Duodenal mucosa (tissue), 2 donors: ENCODE data around the gene CLDN5.

Experiments used
- H3K27ac ChIP-seq: one replicate; pipeline ENCODE4 v1.7.0; 2013; ENCODE audit warnings: low read depth, low read length
- H3K27me3 ChIP-seq, 2 donors: one replicate each; pipeline ENCODE4 v1.7.0; 2013; ENCODE audit warnings: low read length in 2 of 2, control low read depth in 1 of 2; ENCODE audit not compliant: insufficient read depth in 2 of 2, control insufficient read depth in 1 of 2
- H3K36me3 ChIP-seq, 2 donors: one replicate each; pipeline ENCODE4 v1.7.0; 2013; ENCODE audit warnings: low read length in 2 of 2, control low read depth in 1 of 2; ENCODE audit not compliant: insufficient read depth in 2 of 2, control insufficient read depth in 1 of 2
- H3K4me1 ChIP-seq, 2 donors: one replicate each; pipeline ENCODE4 v1.7.0; 2013; ENCODE audit warnings: low read length in 2 of 2, control low read depth in 1 of 2; ENCODE audit not compliant: insufficient read depth in 2 of 2, control insufficient read depth in 1 of 2
- H3K4me3 ChIP-seq, 2 donors: one replicate each; pipeline ENCODE4 v1.7.0; 2013; ENCODE audit warnings: low read length in 2 of 2, low read depth in 1 of 2
- H3K9ac ChIP-seq, 2 donors: one replicate each; pipeline ENCODE4 v1.7.0; 2013; ENCODE audit warnings: low read length in 2 of 2, low read depth in 1 of 2
- H3K9me3 ChIP-seq, 2 donors: one replicate each; pipeline ENCODE4 v1.7.0; 2013; ENCODE audit warnings: low read length in 2 of 2, control low read depth in 1 of 2; ENCODE audit not compliant: control insufficient read depth in 1 of 2

Gene CLDN5

GRCh38 chr22:19565382-19566278 is 41.4 kb upstream of the CLDN5 start:
- Histone ChIP-seq H3K4me3 (no peak overlapping the region), H3K9ac (no peak overlapping the region), H3K27me3 (no peaks in the 10 kb centered on the region), H3K4me1 (peaks cover 0 to 10% of the 10 kb centered on the region in 2 donors), H3K36me3 (no peaks in the 10 kb centered on the region), H3K9me3 (no peaks in the 10 kb centered on the region), H3K27ac (no peak overlapping the region)

GRCh38 chr22:19559956-19560355 is 35.7 kb upstream of the CLDN5 start:
- H3K36me3 ChIP-seq, result no peaks in the 10 kb centered on the region
- H3K4me1 ChIP-seq, result no peaks in the 10 kb centered on the region
- H3K27ac ChIP-seq, result no peak overlapping the region
- no peaks in the 10 kb centered on the region for H3K27me3 ChIP-seq
- H3K9me3 ChIP-seq, result no peaks in the 10 kb centered on the region
- H3K4me3 ChIP-seq, result no peak overlapping the region
- H3K9ac ChIP-seq, result no peak overlapping the region

- no peaks in the 10 kb centered on the region for H3K27me3 ChIP-seq
- H3K4me1 ChIP-seq, result no peaks in the 10 kb centered on the region
- no peaks in the 10 kb centered on the region for H3K9me3 ChIP-seq
- H3K9ac ChIP-seq, result no peak overlapping the region
- H3K4me3 ChIP-seq, result no peak overlapping the region
- no peaks in the 10 kb centered on the region for H3K36me3 ChIP-seq
- H3K27ac ChIP-seq, result no peak overlapping the region
These were observed 35.2 kb upstream of the CLDN5 start for GRCh38 chr22:19559324-19559811.

- no peaks in the 10 kb centered on the region for H3K4me1 ChIP-seq
- H3K4me3 ChIP-seq, result no peak overlapping the region
- no peak overlapping the region for H3K27ac ChIP-seq
- no peak overlapping the region for H3K9ac ChIP-seq
- no peaks in the 10 kb centered on the region for H3K36me3 ChIP-seq
- H3K27me3 ChIP-seq, result no peaks in the 10 kb centered on the region
- H3K9me3 ChIP-seq, result no peaks in the 10 kb centered on the region
These were observed 32.8 kb upstream of the CLDN5 start for GRCh38 chr22:19556963-19557545.

- H3K9me3 ChIP-seq, result no peaks in the 10 kb centered on the region
- H3K4me3 ChIP-seq, result no peak overlapping the region
- no peaks in the 10 kb centered on the region for H3K27me3 ChIP-seq
- no peak overlapping the region for H3K9ac ChIP-seq
- no peak overlapping the region for H3K27ac ChIP-seq
- H3K4me1 ChIP-seq, result no peaks in the 10 kb centered on the region
- H3K36me3 ChIP-seq, result no peaks in the 10 kb centered on the region
These were observed 31.4 kb upstream of the CLDN5 start for GRCh38 chr22:19555651-19556050.

- Histone ChIP-seq H3K27ac (no peak overlapping the region), H3K9me3 (no peaks in the 10 kb centered on the region), H3K4me1 (no peaks in the 10 kb centered on the region), H3K27me3 (no peaks in the 10 kb centered on the region), H3K36me3 (no peaks in the 10 kb centered on the region), H3K9ac (no peak overlapping the region), H3K4me3 (no peak overlapping the region)
These were observed 30.7 kb upstream of the CLDN5 start for GRCh38 chr22:19554834-19555404.

DNA sequence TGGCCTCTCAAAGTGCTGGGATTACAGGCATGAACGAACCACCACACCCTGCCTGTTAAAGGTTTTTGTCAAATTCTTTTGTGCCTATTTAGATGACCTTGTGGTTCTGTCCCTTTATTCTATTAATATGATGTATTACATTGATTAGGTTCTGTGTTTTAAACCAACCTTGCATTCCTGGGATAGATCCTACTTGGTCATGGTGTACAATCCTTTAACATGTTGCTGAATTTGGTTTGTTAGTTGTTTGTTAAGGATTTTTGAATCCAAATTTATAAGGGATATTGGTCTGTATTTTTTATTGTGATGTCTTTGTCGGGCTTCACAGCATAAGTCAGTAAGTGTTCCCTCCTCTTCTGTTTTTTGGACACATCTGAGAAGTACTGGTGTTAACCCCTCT is 29.0 kb upstream of the CLDN5 start:
- Histone ChIP-seq H3K36me3 (no peaks in the 10 kb centered on the region), H3K27ac (no peak overlapping the region), H3K4me3 (no peak overlapping the region), H3K4me1 (no peaks in the 10 kb centered on the region), H3K9me3 (no peaks in the 10 kb centered on the region), H3K9ac (no peak overlapping the region), H3K27me3 (no peaks in the 10 kb centered on the region)

- Histone ChIP-seq H3K36me3 (no peaks in the 10 kb centered on the region), H3K27me3 (no peaks in the 10 kb centered on the region), H3K4me1 (no peaks in the 10 kb centered on the region), H3K9ac (no peak overlapping the region), H3K27ac (no peak overlapping the region), H3K4me3 (no peak overlapping the region), H3K9me3 (no peaks in the 10 kb centered on the region)
These were observed 26.2 kb upstream of the CLDN5 start for GRCh38 chr22:19550382-19550781.

DNA sequence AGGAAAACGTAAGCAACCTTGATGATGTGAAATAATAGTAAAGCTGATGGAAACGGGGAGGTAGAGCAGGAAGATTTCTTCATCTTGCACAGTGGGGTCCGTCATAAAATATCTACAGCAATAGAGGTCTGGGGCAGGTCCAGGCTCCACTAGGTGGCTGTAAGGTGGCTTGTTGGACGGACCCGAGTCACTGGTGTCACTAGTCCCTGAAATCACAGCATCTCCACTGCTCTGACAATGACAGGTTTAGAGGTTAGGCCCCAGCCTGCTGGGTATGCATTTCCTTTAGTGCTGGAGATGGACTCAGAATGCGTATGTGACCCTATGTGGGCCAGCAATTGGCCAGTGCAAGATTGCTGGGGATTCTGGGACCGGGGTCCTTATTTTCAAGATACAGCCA is 25.2 kb upstream of the CLDN5 start:
- peaks cover 4% of the 10 kb centered on the region in 2 donors for H3K4me1 ChIP-seq
- no peak overlapping the region for H3K4me3 ChIP-seq
- no peaks in the 10 kb centered on the region for H3K9me3 ChIP-seq
- H3K9ac ChIP-seq, result no peak overlapping the region
- no peaks in the 10 kb centered on the region for H3K36me3 ChIP-seq
- no peaks in the 10 kb centered on the region for H3K27me3 ChIP-seq
- H3K27ac ChIP-seq, result no peak overlapping the region

GRCh38 chr22:19548964-19549363 is 24.8 kb upstream of the CLDN5 start:
- Histone ChIP-seq H3K9ac (no peak overlapping the region), H3K36me3 (no peaks in the 10 kb centered on the region), H3K4me3 (no peak overlapping the region), H3K9me3 (no peaks in the 10 kb centered on the region), H3K27ac (no peak overlapping the region), H3K4me1 (peaks cover 7 to 8% of the 10 kb centered on the region in 2 donors), H3K27me3 (no peaks in the 10 kb centered on the region)
